Stimulated activated CD8-positive, alpha-beta memory T cell treated with anti-CD3 and anti-CD28 coated beads, Interleukin-7, amount 100 ng/mL, for 48 hours (primary cell): ENCODE results near the gene NRROS.

Source experiments
- DNase-seq, 2 donors: peaks; one replicate each; pipeline ENCODE4 v3.0.0-alpha.2; 2020; ENCODE audit warnings: low read depth in 1 of 2; ENCODE audit errors: extremely low read depth in 1 of 2

NRROS gene

DNA sequence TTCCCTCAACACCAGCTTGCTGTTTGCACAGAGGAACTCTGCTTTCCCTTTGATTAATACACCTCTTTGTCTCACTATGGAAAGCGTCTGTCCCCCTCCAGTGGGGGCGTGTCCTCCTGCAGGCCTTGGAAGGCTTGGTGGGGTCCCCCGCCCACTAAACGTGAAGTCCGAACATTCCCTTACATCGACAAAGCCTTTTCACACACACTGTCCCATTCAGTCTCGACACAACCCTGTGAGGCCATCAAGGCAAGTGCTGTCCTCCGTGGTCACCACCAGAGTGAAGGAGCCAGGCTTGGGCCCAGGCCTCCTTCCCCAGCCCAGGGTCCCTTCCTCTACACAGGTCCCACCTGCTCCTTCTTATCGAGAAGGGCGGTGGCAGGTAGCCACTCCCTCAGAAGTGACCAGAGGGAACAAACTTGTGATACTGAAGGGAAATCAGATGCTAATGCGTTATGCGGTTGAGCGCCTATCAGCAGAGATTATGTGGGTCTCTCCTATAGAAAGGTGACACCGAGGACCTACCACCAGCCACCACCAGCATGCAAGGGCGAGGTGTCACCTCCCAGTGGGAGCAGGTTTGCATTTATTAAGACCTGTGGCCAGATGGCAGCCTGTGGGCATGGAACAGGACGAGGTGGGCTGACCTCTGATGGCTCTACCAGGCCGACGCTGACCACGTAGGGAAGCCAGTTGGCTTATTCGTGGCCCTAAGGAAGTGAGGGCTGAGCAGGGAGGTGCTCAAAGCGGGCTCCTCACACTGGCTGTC, 6.6 kb downstream of the NRROS start:
- DNase-seq, result no peak

DNA sequence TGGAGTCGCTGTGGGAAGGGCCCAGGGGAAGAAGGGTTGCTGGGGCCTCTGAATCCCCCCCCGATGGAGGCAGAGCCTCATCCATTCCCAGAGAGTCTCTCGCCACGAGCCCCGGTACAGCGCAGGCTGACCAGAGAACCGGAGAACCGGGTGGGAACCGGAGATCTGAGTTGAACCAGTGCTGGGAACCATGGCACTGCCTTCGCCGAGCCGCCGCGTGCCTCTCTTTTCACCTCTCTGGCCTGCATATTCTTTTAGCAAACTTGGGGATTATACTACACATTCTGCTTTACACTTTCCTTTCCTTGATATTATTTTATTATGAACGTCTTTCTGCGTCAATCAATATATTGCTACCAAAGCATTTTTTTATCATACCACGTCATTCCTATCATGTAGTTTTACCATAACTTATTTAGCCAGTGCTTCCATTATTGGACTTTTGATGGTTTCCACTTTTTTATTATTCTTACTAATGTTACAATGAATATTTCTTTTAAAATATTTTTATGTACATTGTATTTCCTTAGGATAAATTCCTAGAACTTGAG, 7.2 kb downstream of the NRROS start:
- no peak for DNase-seq

- DNase-seq, result no peak
Observed at GRCh38 chr3:196650740-196651311, 11.3 kb downstream of the NRROS start.

- DNase-seq, result no peak
Observed at GRCh38 chr3:196651819-196652218, 12.3 kb downstream of the NRROS start.

- DNase-seq, result no peak
Observed at GRCh38 chr3:196652961-196653795, 13.7 kb downstream of the NRROS start.

DNA sequence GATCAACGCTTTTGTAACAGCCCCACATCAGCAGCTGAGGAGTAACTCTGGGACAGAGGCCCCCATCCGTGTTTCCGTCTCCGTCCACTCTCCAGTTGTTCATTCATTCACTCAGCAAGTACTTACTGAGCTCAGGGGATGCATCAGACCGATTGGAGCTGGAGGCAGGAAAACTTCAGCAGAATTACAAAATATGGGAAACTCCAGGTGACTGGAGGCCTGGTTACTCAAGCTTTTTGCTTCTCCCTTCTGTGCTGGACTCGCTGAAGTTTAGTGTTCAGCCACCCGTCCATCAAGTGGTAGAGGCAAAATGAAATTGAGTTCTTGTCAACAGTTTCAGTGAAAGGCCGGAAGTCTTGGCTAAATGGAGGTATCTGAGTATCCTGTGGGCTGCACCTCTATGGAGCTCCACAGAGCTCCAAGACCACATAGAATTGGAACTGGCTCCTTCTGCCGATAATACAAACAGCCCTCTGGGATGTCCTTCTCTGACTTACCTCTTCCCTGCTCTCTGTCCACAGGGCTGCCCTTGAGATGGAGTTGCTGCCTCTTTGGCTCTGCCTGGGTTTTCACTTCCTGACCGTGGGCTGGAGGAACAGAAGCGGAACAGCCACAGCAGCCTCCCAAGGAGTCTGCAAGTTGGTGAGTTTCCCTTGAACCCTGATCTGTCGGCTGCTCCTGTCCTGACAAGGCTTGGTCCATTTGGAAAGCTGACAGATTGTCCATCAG, 14.7 kb downstream of the NRROS start:
- DNase-seq, result no peak

DNA sequence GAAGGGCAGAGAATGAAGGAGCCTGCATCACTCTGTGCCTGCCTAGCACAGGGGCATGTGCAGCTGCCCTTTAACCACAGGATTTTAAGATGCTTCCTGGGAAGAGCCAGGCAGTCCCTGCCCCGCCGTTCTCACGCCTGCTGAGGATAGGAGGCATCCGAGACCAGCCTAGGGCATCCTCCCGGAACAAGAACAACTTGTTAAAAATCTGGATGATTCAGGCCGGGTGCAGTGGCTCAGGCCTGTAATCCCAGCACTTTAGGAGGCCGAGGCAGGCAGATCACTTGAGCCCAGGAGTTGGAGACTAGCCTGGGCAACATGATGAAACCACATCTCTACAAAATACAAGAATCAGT, 15.2 kb downstream of the NRROS start:
- no peak for DNase-seq

- DNase-seq, result no peak
Observed at GRCh38 chr3:196655496-196655895, 16.0 kb downstream of the NRROS start.

DNA sequence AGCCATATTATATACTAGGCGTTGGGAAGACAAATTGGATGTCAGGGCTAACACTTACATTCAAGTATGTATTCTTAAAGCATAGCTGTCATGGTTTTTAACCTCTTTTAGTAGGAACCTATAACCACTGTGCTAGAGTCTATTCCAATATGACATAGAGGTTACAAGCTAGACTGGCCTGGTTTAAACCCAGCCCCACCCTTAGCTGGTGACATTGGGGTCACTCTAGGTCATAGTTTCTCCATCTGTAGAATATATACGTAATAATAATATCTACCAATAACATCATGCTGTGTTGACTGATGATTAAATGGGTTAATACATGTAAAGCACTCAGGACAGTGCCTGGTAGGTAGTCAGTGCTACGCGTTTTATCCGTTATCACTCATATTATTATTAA, 16.7 kb downstream of the NRROS start:
- no peak for DNase-seq

DNA sequence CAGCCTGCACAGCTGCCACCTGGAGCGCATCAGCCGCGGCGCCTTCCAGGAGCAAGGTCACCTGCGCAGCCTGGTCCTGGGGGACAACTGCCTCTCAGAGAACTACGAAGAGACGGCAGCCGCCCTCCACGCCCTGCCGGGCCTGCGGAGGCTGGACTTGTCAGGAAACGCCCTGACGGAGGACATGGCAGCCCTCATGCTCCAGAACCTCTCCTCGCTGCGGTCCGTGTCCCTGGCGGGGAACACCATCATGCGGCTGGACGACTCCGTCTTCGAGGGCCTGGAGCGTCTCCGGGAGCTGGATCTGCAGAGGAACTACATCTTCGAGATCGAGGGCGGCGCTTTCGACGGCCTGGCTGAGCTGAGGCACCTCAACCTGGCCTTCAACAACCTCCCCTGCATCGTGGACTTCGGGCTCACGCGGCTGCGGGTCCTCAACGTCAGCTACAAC, 20.4 kb downstream of the NRROS start:
- no peak for DNase-seq

- DNase-seq, result no peak
Observed at GRCh38 chr3:196660381-196661166, 21.1 kb downstream of the NRROS start.

DNA sequence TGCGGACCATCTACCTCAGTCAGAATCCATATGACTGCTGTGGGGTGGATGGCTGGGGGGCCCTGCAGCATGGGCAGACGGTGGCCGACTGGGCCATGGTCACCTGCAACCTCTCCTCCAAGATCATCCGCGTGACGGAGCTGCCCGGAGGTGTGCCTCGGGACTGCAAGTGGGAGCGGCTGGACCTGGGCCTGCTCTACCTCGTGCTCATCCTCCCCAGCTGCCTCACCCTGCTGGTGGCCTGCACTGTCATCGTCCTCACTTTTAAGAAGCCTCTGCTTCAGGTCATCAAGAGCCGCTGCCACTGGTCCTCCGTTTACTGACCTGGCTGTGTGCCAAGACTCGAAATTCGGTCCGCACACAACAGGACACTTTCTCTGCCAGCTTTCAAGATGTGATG, 21.9 kb downstream of the NRROS start:
- no peak for DNase-seq

DNA sequence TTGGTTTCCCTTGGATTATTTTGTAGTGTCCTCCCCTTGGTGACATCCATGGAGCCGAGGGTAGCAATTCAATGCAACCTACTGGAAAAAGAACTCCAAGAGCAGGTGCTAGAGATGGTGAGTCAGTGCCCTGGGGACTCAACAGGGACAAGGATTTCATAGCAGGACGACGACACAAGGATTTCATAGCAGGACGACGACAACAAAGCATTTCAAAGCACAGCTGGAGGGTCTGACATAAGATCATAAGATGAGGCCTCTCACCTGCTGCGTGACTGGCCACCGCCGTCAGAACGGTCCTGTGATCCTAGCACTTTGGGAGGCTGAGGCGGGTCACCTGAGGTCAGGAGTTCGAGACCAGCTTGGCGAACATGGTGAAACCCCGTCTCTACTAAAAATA, 22.5 kb downstream of the NRROS start:
- no peak for DNase-seq

GRCh38 chr3:196662711-196663571, 23.4 kb downstream of the NRROS start:
- DNase-seq, result no peak

- DNase-seq, result no peak
Observed at GRCh38 chr3:196666001-196666867, 26.7 kb downstream of the NRROS start.

DNA sequence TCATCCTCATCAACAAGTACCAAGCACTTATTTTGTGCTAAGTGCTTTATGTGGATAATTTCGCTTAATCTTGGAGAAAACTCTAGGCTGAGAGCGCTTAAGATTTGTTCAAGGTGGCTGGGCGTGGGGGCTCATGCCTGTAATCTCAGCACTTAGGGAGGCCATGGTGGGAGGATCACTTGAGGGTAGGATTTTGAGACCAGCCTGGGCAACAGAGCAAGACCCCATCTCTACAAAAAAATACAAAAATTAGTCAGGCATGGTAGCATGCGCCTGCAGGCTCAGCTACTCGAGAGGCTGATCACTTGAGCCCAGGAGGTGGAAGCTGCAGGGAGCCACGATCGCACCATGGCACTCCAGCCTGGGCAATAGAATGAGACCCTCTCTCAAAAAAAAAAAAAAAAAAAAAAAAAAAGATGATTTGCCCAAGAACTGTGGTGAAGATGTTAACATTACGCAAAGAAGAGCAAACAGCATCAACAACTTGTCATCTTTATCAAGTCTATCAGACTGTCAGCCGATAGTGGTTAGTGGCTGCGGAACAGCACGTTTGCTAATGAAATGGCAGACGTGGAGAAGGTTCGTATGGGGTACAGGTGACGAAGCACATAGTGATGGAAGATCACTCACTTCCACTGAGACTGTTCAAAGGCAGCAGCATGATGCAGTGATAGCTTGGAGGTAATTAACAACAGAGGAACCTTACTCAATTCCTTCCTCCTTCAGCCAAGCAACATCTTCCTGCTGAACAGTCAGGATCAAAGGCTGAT, 27.7 kb downstream of the NRROS start:
- DNase-seq, result no peak

GRCh38 chr3:196670339-196670738, 30.8 kb downstream of the NRROS start:
- DNase-seq, result no peak

DNA sequence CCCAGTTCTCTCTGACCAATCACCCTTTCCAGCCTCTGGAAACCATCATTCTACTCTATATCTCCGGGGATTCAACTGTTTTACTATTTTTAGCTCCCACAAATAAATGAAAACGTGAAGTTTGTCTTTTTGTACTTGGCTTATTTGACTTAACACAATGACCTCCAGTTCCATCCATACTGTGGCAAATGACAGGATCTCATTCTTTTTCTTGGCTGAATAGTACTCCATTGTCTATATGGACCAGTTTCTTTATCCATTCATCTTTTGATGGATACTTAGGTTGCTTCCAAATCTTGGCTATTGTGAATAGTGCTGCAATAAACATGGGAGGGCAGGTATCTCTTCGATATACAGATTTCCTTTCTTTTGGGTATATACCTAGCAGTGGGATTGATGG, 34.1 kb downstream of the NRROS start:
- no peak for DNase-seq
